HG03066 (cell line): ENCODE results near the gene RGS8.
A peak's percentile ranks its signal among the peaks of the same experiment; 100 is the strongest.
"Not testable (repeated sequence)": the region's sequence is repeated elsewhere in the genome, so short reads cannot be mapped to it uniquely, and the experiment has no call there.

Source experiments
- ATAC-seq: cut with Tn5 transposase; IDR thresholded peaks from one replicate; pipeline ENCODE4 v1.9.1; 2021; ENCODE audit warnings: low read depth; ENCODE audit not compliant: unreplicated experiment

Gene RGS8

GRCh38 chr1:182703539-182703938 is 19.2 kb upstream of the RGS8 start:
- no peak for ATAC-seq

GRCh38 chr1:182702826-182703524 is 18.6 kb upstream of the RGS8 start:
- ATAC-seq: no peak

GRCh38 chr1:182700351-182700709 is 15.9 kb upstream of the RGS8 start:
- no peak for ATAC-seq

GRCh38 chr1:182699393-182700350 is 15.3 kb upstream of the RGS8 start:
- ATAC-seq: no peak

GRCh38 chr1:182698971-182699370 is 14.6 kb upstream of the RGS8 start:
- no peak for ATAC-seq

GRCh38 chr1:182693139-182693538 is 8.8 kb upstream of the RGS8 start:
- ATAC-seq: not testable (repeated sequence)

- ATAC-seq: no peak
Measured at GRCh38 chr1:182690886-182691443, 6.6 kb upstream of the RGS8 start.

- no peak for ATAC-seq
Measured at GRCh38 chr1:182688436-182689205, 4.2 kb upstream of the RGS8 start.

GRCh38 chr1:182687361-182687760 is 3.0 kb upstream of the RGS8 start:
- no peak for ATAC-seq

- ATAC-seq: no peak
Measured at GRCh38 chr1:182686446-182686845, 2.1 kb upstream of the RGS8 start.

GRCh38 chr1:182685215-182685614 is 828 bp upstream of the RGS8 start:
- ATAC-seq: no peak

GRCh38 chr1:182682898-182683501 is 1.4 kb downstream of the RGS8 start:
- ATAC-seq: no peak

GRCh38 chr1:182682406-182682805 is 2.0 kb downstream of the RGS8 start:
- no peak for ATAC-seq

GRCh38 chr1:182681568-182681912 is 2.8 kb downstream of the RGS8 start:
- ATAC-seq: no peak

GRCh38 chr1:182680901-182681567 is 3.4 kb downstream of the RGS8 start:
- no peak for ATAC-seq

- no peak for ATAC-seq
Measured at GRCh38 chr1:182680408-182680807, 4.0 kb downstream of the RGS8 start.

GRCh38 chr1:182679684-182680083 is 4.7 kb downstream of the RGS8 start:
- no peak for ATAC-seq

GRCh38 chr1:182677397-182678098 is 6.8 kb downstream of the RGS8 start:
- peak; percentile 95 for ATAC-seq

- no peak for ATAC-seq
Measured at GRCh38 chr1:182676274-182676673, 8.1 kb downstream of the RGS8 start.
